ENCODE data around the gene LYRM4.
A peak's percentile ranks its signal among the peaks of the same experiment; 100 is the strongest.

Gene LYRM4

GRCh38 chr6:5203546-5203945 lies 57.2 kb downstream of the LYRM4 start:
- no peak for DNase-seq

GRCh38 chr6:5202941-5203340 lies 57.8 kb downstream of the LYRM4 start:
- DNase-seq: no peak

- no peak for DNase-seq
These were observed 58.5 kb downstream of the LYRM4 start for GRCh38 chr6:5202206-5202605.

DNA sequence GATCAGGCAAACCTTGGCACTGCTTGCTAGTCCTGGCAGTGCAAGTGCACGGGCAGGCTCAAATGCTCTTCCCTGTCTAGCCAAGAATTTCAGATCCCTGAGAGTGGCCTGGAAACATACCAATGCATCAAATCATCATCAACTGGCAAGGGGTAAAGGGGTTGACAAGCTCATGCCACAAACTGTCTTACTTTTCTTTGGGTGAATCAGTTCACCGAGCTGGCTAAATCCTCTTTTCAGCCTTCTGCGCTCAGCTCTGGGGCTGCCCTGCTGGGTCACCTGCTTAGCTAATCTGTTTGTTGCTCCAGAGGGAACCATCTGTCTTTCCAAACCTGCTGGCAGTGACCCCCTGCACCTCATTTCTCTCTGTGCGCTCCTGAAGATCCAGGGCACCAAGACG lies 59.5 kb downstream of the LYRM4 start:
- DNase-seq: no peak

DNA sequence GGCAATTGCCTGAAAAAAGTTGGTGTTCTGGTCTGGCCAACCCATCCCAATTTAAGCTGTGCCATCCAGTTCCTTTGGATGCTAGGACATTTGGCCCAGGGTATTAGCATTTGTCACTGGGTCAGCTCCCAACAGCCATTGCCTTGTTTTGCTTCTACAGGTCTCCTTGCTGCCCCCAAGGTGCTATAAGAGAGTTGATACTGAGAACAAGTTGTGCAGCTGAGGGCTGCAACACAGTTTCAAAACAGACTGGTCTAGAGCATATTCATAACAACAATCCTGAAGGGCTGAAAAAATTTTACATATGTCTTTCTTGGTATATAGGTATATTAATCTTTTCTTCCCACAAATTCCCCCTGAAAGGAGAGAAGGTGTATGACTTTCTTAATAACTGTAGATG lies 61.0 kb downstream of the LYRM4 start:
- DNase-seq: no peak

DNA sequence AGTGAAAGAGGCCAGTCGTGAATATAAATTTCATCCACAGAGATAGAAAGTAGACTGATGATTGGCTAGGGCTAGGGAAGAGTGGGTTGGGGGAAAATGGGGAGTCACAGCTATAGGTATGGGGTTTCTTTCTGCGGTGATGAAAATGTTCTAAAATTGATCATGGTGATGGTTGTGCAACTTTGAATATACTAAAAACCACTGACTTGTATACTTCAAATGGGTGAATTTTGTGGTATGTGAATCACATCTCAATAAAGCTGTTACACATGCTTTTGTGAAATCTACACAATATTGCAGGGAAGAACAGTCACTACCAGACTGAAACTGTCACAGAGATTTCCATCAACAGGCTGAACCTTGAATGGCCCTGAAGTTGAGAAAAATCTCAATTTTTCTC lies 61.5 kb downstream of the LYRM4 start:
- DNase-seq: peak; percentile 66

DNA sequence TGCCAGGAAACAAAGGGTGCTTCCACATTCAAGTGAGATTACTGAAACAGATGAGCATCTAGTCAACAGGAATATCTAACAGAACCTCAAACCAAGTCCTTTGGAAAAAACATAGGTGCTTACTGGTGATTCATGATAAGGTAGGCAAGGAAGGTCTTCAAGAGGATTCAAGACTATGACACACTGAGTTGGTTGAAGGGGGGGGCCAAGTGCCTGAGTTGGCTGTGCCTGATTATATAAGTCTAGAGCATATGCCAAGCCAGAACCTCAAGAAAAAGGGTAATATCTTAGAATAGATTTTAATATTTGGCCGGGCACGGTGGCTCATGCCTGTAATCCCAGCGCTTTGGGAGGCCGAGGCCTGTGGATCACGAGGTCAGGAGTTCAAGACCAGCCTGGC lies 63.7 kb downstream of the LYRM4 start:
- no peak for DNase-seq

DNA sequence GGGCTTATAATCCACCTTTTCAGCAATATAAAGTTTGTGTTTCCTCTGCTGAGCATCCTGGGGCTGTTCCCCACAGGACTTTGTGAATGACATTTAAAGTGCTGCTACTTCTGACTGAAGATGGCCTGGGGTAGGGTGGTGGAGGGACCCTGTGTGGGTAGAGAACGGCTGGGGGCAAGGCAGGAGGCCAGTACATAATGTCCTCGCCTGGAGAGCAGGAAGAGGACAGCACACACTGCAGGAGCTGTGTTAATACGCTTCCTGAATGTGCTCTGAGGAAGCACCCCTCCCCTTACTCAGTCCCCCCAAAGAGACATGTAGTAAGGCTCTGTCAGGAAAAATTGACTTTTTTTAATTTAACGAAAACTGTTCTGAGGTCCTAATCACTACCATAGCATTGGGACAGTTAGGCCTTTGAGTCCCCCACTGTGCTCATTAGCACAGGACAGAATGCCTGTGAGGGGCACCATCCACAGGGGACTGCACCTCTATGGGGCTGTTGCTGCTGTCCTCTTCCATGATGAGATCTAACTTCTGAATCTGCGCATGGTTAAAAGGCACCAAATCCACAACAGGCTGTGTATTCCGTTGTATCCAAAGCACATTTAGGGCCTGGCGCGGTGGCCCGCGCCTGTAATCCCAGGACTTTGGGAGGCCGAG lies 68.5 kb downstream of the LYRM4 start:
- no peak for DNase-seq

- no peak for DNase-seq
These were observed 69.0 kb downstream of the LYRM4 start for GRCh38 chr6:5191722-5192121.

DNA sequence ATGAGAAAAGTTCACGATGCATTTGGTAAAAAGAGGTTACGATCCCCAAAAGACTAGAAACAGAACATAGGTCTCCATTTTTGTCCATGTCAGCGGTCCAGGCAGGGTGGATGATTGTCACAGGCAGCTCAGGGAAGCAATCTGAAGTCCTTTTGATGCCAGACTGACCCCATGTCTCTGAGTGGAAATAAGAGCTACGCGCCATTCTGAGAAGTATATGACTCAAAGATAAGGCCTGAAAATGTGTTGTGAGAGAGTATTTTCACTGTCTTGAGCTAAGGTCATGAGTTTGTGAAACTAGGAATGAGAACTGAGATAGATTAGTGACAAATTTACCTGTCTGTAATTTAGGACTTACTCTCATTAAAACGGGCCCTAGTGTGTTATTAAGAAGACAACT lies 69.5 kb downstream of the LYRM4 start:
- no peak for DNase-seq

GRCh38 chr6:5190507-5190906 lies 70.2 kb downstream of the LYRM4 start:
- no peak for DNase-seq

DNA sequence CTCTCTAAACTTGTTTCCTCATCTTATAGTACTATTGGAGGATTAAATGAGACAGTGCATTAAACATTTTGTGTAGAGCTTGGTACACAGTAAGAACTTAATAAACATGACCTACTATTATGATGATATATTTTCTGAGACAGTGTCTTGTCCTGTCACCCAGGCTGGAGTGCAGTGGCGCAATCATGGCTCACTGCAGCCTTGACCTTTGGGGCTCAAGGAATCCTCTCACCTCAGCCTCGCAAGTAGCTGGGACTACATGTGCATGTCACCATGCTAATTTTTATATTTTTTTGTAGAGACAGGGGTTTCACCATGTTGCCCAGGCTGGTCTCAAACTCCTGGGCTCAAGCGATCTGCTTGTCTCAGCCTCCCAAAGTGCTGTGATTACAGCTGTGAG lies 72.1 kb downstream of the LYRM4 start:
- no peak for DNase-seq

DNA sequence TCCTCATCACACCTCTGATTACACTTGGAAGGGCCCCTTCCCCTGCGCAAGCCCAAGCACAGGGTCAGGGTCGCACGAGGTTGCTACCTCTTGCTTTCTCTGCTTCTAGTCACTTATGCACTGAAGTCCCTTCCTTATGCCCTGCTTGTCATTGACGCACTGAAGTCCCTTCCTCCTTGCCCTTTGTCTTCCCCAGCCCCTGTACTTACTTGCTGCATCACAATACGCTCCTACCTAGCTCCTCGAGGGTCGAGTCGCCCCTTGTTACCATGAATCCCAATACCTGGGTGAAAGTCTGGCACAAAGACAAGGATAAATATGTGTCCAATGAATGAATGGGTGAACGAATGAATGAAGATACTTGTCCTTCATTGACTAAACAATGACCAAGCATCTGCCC lies 75.9 kb downstream of the LYRM4 start:
- no peak for DNase-seq

- DNase-seq: no peak
These were observed 76.5 kb downstream of the LYRM4 start for GRCh38 chr6:5184218-5184617.

GRCh38 chr6:5181510-5182317 lies 79.0 kb downstream of the LYRM4 start:
- DNase-seq: no peak

GRCh38 chr6:5180636-5181035 lies 80.1 kb downstream of the LYRM4 start:
- DNase-seq: no peak

DNA sequence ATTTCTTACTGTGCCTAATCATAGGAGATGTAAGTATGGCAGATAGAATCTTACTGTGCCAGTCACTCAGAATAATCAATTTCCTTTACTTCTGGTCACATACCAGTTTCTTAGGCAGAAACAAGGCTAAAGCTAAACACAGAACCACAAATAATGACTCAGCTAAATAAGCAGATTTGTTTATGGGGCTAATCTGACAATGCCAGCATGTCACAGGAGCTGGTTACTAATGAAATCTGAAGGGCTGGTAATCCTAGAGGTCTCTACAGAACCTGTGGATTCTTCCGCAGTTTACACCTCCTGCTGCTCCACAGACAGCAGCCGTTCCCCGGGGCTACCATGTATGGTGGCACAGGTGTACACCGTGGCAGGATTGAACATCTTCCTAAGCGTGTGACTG lies 80.8 kb downstream of the LYRM4 start:
- DNase-seq: no peak

- DNase-seq: no peak
These were observed 81.9 kb downstream of the LYRM4 start for GRCh38 chr6:5178806-5179205.

DNA sequence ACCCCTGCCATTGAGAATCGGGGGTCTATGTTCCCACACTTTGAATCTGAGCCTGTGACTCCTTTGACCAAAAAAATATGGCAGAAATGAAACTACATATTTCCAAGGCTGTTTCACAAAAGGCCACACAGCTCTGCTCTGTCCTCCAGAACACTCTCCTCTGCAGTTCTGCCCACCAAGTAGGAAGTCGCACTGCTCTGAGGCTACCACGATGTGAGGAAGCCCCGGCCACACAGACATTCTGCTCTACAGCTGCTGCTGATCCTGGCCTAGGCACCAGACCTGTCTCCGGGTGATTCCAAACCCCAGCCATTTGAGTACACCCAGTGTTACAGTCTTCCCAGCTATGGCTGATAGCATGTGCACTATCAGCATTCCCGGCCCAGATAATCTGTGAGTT lies 85.1 kb downstream of the LYRM4 start:
- DNase-seq: no peak

DNA sequence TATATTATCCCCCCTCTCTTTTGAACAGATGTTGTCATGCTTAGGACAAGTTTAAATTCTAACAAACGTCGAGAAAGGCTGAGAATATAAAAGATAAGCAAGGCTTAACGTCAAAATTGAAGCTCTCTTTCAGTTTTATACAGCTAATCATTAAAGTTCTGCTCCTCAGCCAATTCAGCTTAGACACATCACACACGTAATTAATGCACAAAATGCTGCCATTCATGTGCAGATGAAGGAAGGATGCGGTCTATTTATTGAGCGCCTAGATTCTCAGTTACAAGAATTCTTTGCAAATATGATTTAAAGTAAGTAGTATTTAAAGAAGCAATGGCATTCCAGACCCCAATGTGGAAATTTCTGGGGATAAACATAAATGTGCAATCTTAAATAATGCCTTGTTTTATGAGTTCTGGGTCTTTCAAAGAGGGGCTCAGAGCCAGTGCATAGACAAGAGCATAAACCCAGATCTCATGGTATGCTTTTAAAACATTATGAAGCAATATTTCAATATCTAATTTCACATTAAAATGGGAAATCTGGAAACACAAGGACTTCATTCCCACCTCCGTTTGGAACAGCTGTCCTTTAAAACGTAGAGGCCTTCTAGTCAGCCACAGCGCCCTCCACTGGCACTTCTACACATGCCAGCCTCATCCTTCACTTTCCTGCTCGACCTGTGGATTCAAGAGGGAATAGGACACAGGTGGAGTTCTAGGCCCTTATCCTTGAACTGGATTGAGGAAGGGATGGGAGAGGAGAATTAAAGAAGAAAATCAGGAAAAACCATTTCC lies 85.8 kb downstream of the LYRM4 start:
- DNase-seq: peak; percentile 8

- peak; percentile 87 for DNase-seq
These were observed 86.5 kb downstream of the LYRM4 start for GRCh38 chr6:5174244-5174643.

DNA sequence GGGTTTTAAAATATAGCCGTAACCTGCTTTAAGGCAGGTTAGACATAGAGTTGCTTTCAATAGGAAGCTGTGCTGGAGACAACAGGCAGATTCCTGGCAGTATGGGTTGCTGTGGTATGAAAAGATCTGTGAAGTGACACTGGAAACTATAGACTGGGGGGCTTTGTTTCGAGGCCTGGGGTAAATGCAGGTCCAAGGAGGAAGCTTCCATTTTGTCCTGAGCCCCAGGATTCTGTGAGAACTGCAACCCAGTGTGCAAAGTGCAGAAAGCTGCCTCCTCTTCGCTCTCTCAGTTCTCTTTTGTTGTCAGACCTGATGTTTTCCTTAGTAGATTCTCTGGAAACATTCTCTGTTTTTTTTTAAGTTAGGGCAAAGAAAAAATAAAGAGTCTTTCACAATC lies 86.9 kb downstream of the LYRM4 start:
- no peak for DNase-seq

DNA sequence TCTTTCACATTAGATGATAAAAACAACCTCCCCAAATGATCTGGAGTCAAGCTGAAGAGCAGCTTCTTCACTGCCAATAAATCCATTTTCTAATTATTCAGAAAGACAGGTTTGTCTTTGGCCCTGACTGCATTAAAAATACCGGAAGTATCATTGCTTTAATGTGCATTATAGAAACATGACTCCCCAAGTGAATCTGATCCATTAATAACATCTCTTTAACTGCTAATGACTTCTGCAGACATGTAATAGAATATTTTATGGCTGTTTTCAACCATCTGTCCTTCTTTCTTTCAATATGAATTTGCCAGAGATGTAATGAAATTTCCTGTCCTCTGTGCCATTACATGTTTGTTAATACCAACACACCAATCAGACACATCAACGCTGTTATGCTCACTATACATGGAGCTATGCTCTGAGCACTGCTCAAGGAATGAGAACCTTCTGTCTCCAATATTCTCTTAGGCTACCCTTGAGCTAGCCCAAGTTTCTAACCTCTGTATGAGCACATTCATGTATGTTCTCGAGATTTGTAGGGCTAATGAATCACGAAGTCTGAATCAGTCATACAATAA lies 87.8 kb downstream of the LYRM4 start:
- DNase-seq: no peak

Data from activated CD4-positive, alpha-beta T cell treated with anti-CD3 and anti-CD28 coated beads, Interleukin-2, amount 50 U/mL, for 16 hours (primary cell).